NB4 (cell line): ENCODE measurements around the gene ANKZF1.

Experiments used
- DNase-seq: peaks from one replicate; pipeline ENCODE4 v3.0.0; 2010; ENCODE audit warnings: low read depth
- H3K4me3 ChIP-seq: one replicate; pipeline ENCODE4 v1.5.1; 2011; ENCODE audit warnings: mild to moderate bottlenecking, low read depth, low read length, moderate library complexity
- CTCF ChIP-seq: IDR thresholded peaks from one replicate; pipeline ENCODE4 v1.5.1; 2012; ENCODE audit warnings: low read depth, low read length
- MAX ChIP-seq: IDR thresholded peaks from 2 replicates; pipeline ENCODE4 v1.6.1; 2011; ENCODE audit warnings: low read depth, low read length
- MYC ChIP-seq: IDR thresholded peaks from 2 replicates; pipeline ENCODE4 v1.6.1; 2011; ENCODE audit warnings: low read depth, low read length
- POLR2A ChIP-seq: IDR thresholded peaks from 2 replicates; pipeline ENCODE4 v1.6.1; 2011; ENCODE audit warnings: mild to moderate bottlenecking; ENCODE audit not compliant: insufficient read length; ENCODE audit errors: extremely low read depth

ANKZF1 gene

GRCh38 chr2:219207134-219207883 lies 22.3 kb upstream of the ANKZF1 start:
- TF ChIP-seq MYC (no peak), MAX (no peak), CTCF (no peak), POLR2A (no peak)
- peak overlapping the region; percentile 58 for H3K4me3 ChIP-seq
- DNase-seq = no peak

GRCh38 chr2:219207884-219208740 lies 21.5 kb upstream of the ANKZF1 start:
- no peak for TF ChIP-seq CTCF
- no peak for TF ChIP-seq MAX
- no peak for TF ChIP-seq POLR2A
- no peak for TF ChIP-seq MYC
- H3K4me3 ChIP-seq = no peak overlapping the region
- DNase-seq = no peak

- H3K4me3 ChIP-seq = no peak overlapping the region
- DNase-seq = no peak
- TF ChIP-seq MAX = no peak
- TF ChIP-seq POLR2A = no peak
- TF ChIP-seq MYC = no peak
- TF ChIP-seq CTCF = no peak
Observed at GRCh38 chr2:219209236-219210195, 20.1 kb upstream of the ANKZF1 start.

- TF ChIP-seq CTCF = no peak
- no peak for TF ChIP-seq MYC
- TF ChIP-seq MAX = no peak
- TF ChIP-seq POLR2A = no peak
- DNase-seq = no peak
- H3K4me3 ChIP-seq = no peak overlapping the region
Observed at GRCh38 chr2:219210196-219210885, 19.3 kb upstream of the ANKZF1 start.

- TF ChIP-seq MAX = no peak
- no peak for TF ChIP-seq POLR2A
- no peak for TF ChIP-seq MYC
- TF ChIP-seq CTCF = no peak
- DNase-seq = no peak
- H3K4me3 ChIP-seq = no peak overlapping the region
Observed at GRCh38 chr2:219210886-219211362, 18.7 kb upstream of the ANKZF1 start.
